Endothelial cell of umbilical vein (primary cell): Measurements from ENCODE around the gene ADH6. TPM values are rescaled to one million over a fixed set of nuclear protein-coding genes. Genes with fewer than 3 reads are reported as not detected.

Experiments
- Bru-seq: library from RNA; stranded (reverse); fragments of 400-500 nt; gene quantifications from one replicate; lab custom pipeline; 2021; lab: Mats Ljungman, UMichigan
- BruChase-seq, 2 experiments: library from RNA; stranded (reverse); fragments of 400-500 nt; gene quantifications; one replicate each; lab custom pipeline; 2021; lab: Mats Ljungman, UMichigan
- BruUV-seq: library from RNA; stranded (reverse); fragments of 400-500 nt; replicated peaks from 2 replicates; lab custom pipeline; 2021; lab: Mats Ljungman, UMichigan
- CTCF ChIA-PET: fragments of 300-600, 350-600 bp; sonication (Branson Sonifier 250); formaldehyde crosslinking; loops from one replicate; lab custom pipeline; 2021; ENCODE audit warnings: antibody characterized with exemption, inconsistent platforms; lab: Charles Lee
- POLR2A ChIA-PET: fragments of 300-600, 350-600 bp; sonication (Branson Sonifier 250); formaldehyde crosslinking; loops from one replicate; lab custom pipeline; 2021; ENCODE audit warnings: antibody characterized with exemption, inconsistent platforms; lab: Charles Lee
- DNase-seq: peaks from one replicate; pipeline ENCODE4 v3.0.0-alpha.2; 2011; ENCODE audit warnings: low read depth, low spot score
- FAIRE-seq: peaks from 2 replicates; lab custom pipeline; 2011; peaks lifted over from hg19 to GRCh38; lab: Jason Lieb, UNC
- H2AFZ ChIP-seq: 2 replicates; pipeline ENCODE4 v1.6.0; 2012; ENCODE audit warnings: low read depth, low read length, control low read depth, inconsistent platforms
- H3K27ac ChIP-seq: 2 replicates; pipeline ENCODE4 v1.5.1; 2011; ENCODE audit warnings: low read depth, mild to moderate bottlenecking, control low read depth, low read length, moderate library complexity; ENCODE audit not compliant: insufficient read depth
- H3K27me3 ChIP-seq, 2 experiments: 2 replicates each; pipeline versions ENCODE4 v1.6.0 to v1.6.1; 2011; ENCODE audit warnings: low read length in 2 of 2, mixed read lengths in 1 of 2; ENCODE audit not compliant: control insufficient read depth in 2 of 2, insufficient read depth in 2 of 2
- H3K36me3 ChIP-seq, 2 experiments: 2 replicates in 1 of 2; 3 replicates in 1 of 2; pipeline ENCODE4 v1.5.1; 2011; ENCODE audit warnings: low read length in 2 of 2, mild to moderate bottlenecking in 1 of 2, moderate library complexity in 1 of 2; ENCODE audit not compliant: control insufficient read depth in 2 of 2, insufficient read depth in 2 of 2; ENCODE audit errors: extremely low read depth in 1 of 2
- H3K4me1 ChIP-seq: 3 replicates; pipeline ENCODE4 v1.5.1; 2011; ENCODE audit warnings: mild to moderate bottlenecking, low read length; ENCODE audit not compliant: control insufficient read depth, insufficient read depth; ENCODE audit errors: extremely low read depth
- H3K4me2 ChIP-seq: 2 replicates; pipeline ENCODE4 v1.6.1; 2011; ENCODE audit warnings: low read length, control low read depth, mixed read lengths; ENCODE audit not compliant: insufficient read depth
- H3K4me3 ChIP-seq, 3 experiments: fragments of 200-600 bp in 1 of 3; sonication (generic), shearing (Covaris generic) in 1 of 3; replicated peaks in 1 of 3; 2 replicates each; pipeline ENCODE4 v1.5.1; 2011 to 2016; ENCODE audit warnings: control low read depth in 3 of 3, low read length in 3 of 3, mild to moderate bottlenecking in 2 of 3, inconsistent platforms in 1 of 3, low read depth in 1 of 3, moderate library complexity in 1 of 3; ENCODE audit not compliant: insufficient read depth in 1 of 3
- H3K79me2 ChIP-seq: 2 replicates; pipeline ENCODE4 v1.6.0; 2012; ENCODE audit warnings: low read length, inconsistent platforms; ENCODE audit not compliant: control insufficient read depth, insufficient read depth
- H3K9ac ChIP-seq: replicated peaks from 2 replicates; pipeline ENCODE3; 2011; ENCODE audit warnings: low read length, control low read depth; ENCODE audit not compliant: insufficient read depth; ENCODE audit errors: extremely low read depth
- H3K9me1 ChIP-seq: replicated peaks from 3 replicates; pipeline ENCODE4 v1.6.0; 2011; ENCODE audit warnings: mild to moderate bottlenecking, low read length; ENCODE audit not compliant: control insufficient read depth, insufficient read depth; ENCODE audit errors: extremely low read depth
- H3K9me3 ChIP-seq: replicated peaks from 2 replicates; pipeline ENCODE4 v1.5.1; 2012; ENCODE audit warnings: low read length, inconsistent platforms; ENCODE audit not compliant: control insufficient read depth, insufficient read depth
- H4K20me1 ChIP-seq: replicated peaks from 2 replicates; pipeline ENCODE3; 2011; ENCODE audit warnings: mild to moderate bottlenecking, low read length; ENCODE audit not compliant: control insufficient read depth, insufficient read depth; ENCODE audit errors: extremely low read depth
- CTCF ChIP-seq, 2 donors: IDR thresholded peaks; 1 replicate in 1 of 2; 2 replicates in 1 of 2; pipeline ENCODE4 v1.5.1; 2011; ENCODE audit warnings: low read length in 2 of 2, mild to moderate bottlenecking in 2 of 2, moderate library complexity in 2 of 2, control low read depth in 1 of 2, inconsistent platforms in 1 of 2, low read depth in 1 of 2; ENCODE audit not compliant: insufficient read depth in 1 of 2; ENCODE audit errors: extremely low read depth in 1 of 2
- EZH2 ChIP-seq: IDR thresholded peaks from 2 replicates; pipeline ENCODE4 v1.6.1; 2012; ENCODE audit warnings: borderline replicate concordance, low read depth, mild to moderate bottlenecking, moderate library complexity, low read length, inconsistent platforms; ENCODE audit not compliant: severe bottlenecking
- GATA2 ChIP-seq: IDR thresholded peaks from 2 replicates; pipeline ENCODE4 v1.7.0; 2011; ENCODE audit warnings: low read depth, mild to moderate bottlenecking, moderate library complexity, mixed read lengths, low read length; ENCODE audit not compliant: insufficient read length, insufficient read depth
- JUN ChIP-seq: IDR thresholded peaks from 2 replicates; pipeline ENCODE4 v1.6.1; 2011; ENCODE audit warnings: borderline replicate concordance, low read depth; ENCODE audit not compliant: insufficient read length, insufficient read depth
- MYC ChIP-seq: IDR thresholded peaks from one replicate; pipeline ENCODE4 v1.6.1; 2011; ENCODE audit warnings: mild to moderate bottlenecking, low read depth, low read length
- POLR2A ChIP-seq: IDR thresholded peaks from 2 replicates; pipeline ENCODE4 v1.6.1; 2012; ENCODE audit warnings: low read depth, mild to moderate bottlenecking, control low read depth, low read length
- POLR2AphosphoS5 ChIP-seq: IDR thresholded peaks from 2 replicates; pipeline ENCODE4 v1.6.1; 2012; ENCODE audit warnings: low read depth, mild to moderate bottlenecking, control low read depth, low read length, moderate library complexity; ENCODE audit not compliant: insufficient read depth
- dilution Hi-C: fragments of 300-500 bp; cut with MboI; formaldehyde crosslinking; loops from one replicate; pipeline ENCODE4 v1.15.0; 2019; ENCODE audit warnings: low sequenced_read_pairs; ENCODE audit not compliant: extremely low pct_ligation_motif_present
- intact Hi-C: fragments of 100-400 bp; cut with micrococcal nuclease; formaldehyde crosslinking; loops from one replicate; pipeline ENCODE4 v1.10.0; 2022
- long read RNA-seq: library from polyadenylated mRNA; stranded (forward); transcript quantifications from one replicate; pipeline ENCODE4 v2.0.0, GENCODE V29; 2021
- polyA minus RNA-seq, 3 experiments: library from RNA; depleted of rRNA, polyadenylated mRNA; stranded (reverse); fragments of >200 nt; gene quantifications; 1 replicate in 1 of 3; 2 replicates in 2 of 3; pipeline ENCODE4 v1.2.3, GENCODE V29; 2011
- polyA plus RNA-seq, 4 experiments: library from polyadenylated mRNA; depleted of rRNA in 3 of 4; stranded (reverse) in 3 of 4; unstranded in 1 of 4; fragments of >200 nt; gene quantifications; 2 replicates each; pipeline versions ENCODE4 v1.2.1 to v1.2.3, GENCODE V29; 2011 to 2012; ENCODE audit warnings: missing spikeins in 1 of 4
- total RNA-seq: library from RNA; stranded (reverse); gene quantifications from 2 replicates; pipeline ENCODE4 v1.2.3, GENCODE V29; 2021
- TF ChIP-seq, protein P1 (sequence below): IDR thresholded peaks from 2 replicates; pipeline ENCODE4 v1.6.1; 2011; ENCODE audit not compliant: insufficient read depth, insufficient read length

The ADH6 gene
- total RNA-seq (not detected in 2 replicates), polyA plus RNA-seq (not detected in 2 replicates), polyA minus RNA-seq (not detected in 2 replicates), Bru-seq, nascent RNA (not detected), BruChase-seq, experiment 1, labeled RNA remaining after a 6-hour chase (not detected), BruChase-seq, experiment 2, labeled RNA remaining after a 2-hour chase (not detected)
- polyA plus RNA-seq (2011; cell fraction: cytosol; rRNA removed) = not detected in 2 replicates
- not detected in 2 replicates for polyA plus RNA-seq (2011; cell fraction: nucleus; rRNA removed)
- polyA plus RNA-seq (2012) = not detected in 2 replicates
- polyA minus RNA-seq (2011; cell fraction: cytosol; rRNA and poly(A)+ RNA removed) = not detected
- polyA minus RNA-seq (2011; cell fraction: nucleus; rRNA and poly(A)+ RNA removed) = not detected in 2 replicates
- long read RNA-seq = 0 reads

- ChIA-PET POLR2A (no interaction called here), CTCF (no interaction called here)
- H3K9me3 ChIP-seq = no peaks in the 10 kb centered on the region
- no peaks in the 10 kb centered on the region for H3K27me3 ChIP-seq
- no peak within 1 kb of the TSS for H3K4me3 ChIP-seq
- H3K4me1 ChIP-seq = no peaks in the 10 kb centered on the region
- dilution Hi-C loops = no loop called here
- intact Hi-C loops = no loop called here
- no peaks in the 10 kb centered on the region for H3K9me1 ChIP-seq
- no peaks in the 10 kb centered on the region for H3K36me3 ChIP-seq
- TF ChIP-seq POLR2A (no peak), GATA2 (no peak), EZH2 (no peak), JUN (no peak), CTCF (IDR thresholded peaks at IDR 0.05; ENCODE audit: extremely low read depth in 1 of 2, insufficient read depth in 1 of 2, low read depth in 1 of 2, low read length in 2 of 2) (no peak), MYC (no peak), POLR2AphosphoS5 (no peak)
- TF ChIP-seq, protein P1, sequence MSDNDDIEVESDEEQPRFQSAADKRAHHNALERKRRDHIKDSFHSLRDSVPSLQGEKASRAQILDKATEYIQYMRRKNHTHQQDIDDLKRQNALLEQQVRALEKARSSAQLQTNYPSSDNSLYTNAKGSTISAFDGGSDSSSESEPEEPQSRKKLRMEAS = no peak
- H3K4me2 ChIP-seq = no peak within 1 kb of the TSS
- H3K79me2 ChIP-seq = no peaks in the 10 kb centered on the region
- DNase-seq = no peak
- no peak within 1 kb of the TSS for H3K9ac ChIP-seq
- no TSS peak for BruUV-seq
- no peaks in the 10 kb centered on the region for H4K20me1 ChIP-seq
- H2AFZ ChIP-seq = no peak within 1 kb of the TSS
- no peak within 1 kb of the TSS for H3K27ac ChIP-seq
- no peak for FAIRE-seq
Measured at GRCh38 chr4:99219072-99219471, at the start of gene ADH6. ADH6 (minus strand) TSS chr4:99219246; CDS start chr4:99219152, 94 bp downstream.
